Left ventricle myocardium superior (tissue), 1 donor: ENCODE data around the gene SPHK2. TPM values are rescaled to one million over a fixed set of nuclear protein-coding genes. Genes with fewer than 3 reads are reported as not detected.
"Not testable (repeated sequence)": the region's sequence is repeated elsewhere in the genome, so short reads cannot be mapped to it uniquely, and the experiment has no call there.

ENCODE experiments used
- ATAC-seq: fragments of 200-7000 bp; cut with Tn5 transposase; one replicate; pipeline ENCODE4 v1.9.1; 2020; ENCODE audit warnings: mild to moderate bottlenecking, moderate library complexity
- DNase-seq: peaks from one replicate; pipeline ENCODE4 v3.0.0-alpha.2; 2020
- intact Hi-C: fragments of 100-400 bp; cut with micrococcal nuclease; formaldehyde crosslinking; loops from one replicate; pipeline ENCODE4 v1.11.0; 2022
- long read RNA-seq: library from polyadenylated mRNA; unstranded; transcript quantifications from one replicate; pipeline ENCODE4 v2.0.0, GENCODE V29; 2021
- total RNA-seq: library from RNA; stranded (reverse); fragmentation: NEBNext Ultra II Directional; extraction: Animal tissue kit (Norgen Biotek cat#: 25700); gene quantifications from one replicate; pipeline ENCODE4 v1.2.1, GENCODE V29; 2021
- donor health status: DM: no; HTN: yes; CAD: no; lungs with severe emphysema.

SPHK2 gene, protein sequence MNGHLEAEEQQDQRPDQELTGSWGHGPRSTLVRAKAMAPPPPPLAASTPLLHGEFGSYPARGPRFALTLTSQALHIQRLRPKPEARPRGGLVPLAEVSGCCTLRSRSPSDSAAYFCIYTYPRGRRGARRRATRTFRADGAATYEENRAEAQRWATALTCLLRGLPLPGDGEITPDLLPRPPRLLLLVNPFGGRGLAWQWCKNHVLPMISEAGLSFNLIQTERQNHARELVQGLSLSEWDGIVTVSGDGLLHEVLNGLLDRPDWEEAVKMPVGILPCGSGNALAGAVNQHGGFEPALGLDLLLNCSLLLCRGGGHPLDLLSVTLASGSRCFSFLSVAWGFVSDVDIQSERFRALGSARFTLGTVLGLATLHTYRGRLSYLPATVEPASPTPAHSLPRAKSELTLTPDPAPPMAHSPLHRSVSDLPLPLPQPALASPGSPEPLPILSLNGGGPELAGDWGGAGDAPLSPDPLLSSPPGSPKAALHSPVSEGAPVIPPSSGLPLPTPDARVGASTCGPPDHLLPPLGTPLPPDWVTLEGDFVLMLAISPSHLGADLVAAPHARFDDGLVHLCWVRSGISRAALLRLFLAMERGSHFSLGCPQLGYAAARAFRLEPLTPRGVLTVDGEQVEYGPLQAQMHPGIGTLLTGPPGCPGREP
- total RNA-seq = 7.2 TPM
- long read RNA-seq, partial matches to known transcripts = 5 of 7 reads
- long read RNA-seq, other reads (novel, unspliced or antisense) = 0 of 7 reads

DNA sequence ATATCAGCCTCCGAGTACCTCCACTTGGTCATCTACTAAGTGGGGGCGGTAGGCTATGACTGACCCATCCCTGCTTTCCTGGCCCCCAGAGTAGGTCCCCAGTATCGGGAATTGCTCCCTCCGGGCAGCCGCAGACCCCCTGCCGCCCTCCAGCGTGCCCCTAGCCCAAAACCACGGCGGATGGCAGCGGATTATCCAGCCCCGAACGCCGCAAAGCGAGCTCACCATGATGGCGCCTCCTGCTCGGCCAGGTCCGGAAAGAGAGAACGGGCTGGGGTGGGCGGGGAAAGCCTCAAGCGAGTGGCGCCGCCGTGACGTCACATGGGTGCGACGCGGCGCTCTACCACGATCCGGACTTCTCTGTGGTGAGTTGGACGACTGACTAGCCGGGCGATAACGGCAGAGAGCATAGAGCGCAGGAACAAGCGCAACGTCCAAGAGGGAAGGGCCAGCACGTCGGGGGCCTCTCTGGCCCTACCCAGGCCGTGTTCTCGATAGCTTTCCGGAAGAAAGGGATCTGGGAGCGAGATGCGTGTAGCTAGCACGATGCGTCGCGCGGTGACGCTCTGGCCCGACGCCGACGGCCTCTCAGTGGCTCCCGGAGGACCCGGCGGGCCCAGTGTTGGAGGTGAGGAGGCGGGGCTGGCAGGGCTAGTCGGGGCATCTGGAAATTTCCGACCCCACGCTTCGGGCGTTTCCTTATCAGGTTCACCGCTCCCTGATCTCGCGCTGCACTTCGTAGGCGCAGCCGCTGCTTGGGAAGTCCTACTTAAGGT is at the start of gene SPHK2, which contains the start of gene RPL18:
Gene SPHK2 (plus strand): TSS at position 591 of the 776 bp plus-strand sequence. CDS start 1,009 bp downstream, outside the sequence.
Gene RPL18 (minus strand): TSS at position 263 of the 776 bp plus-strand sequence. CDS start 35 bp downstream, at position 228.
- DNase-seq (peak; percentile 99), ATAC-seq (peak; percentile 90)
- intact Hi-C loops = no loop called here

DNA sequence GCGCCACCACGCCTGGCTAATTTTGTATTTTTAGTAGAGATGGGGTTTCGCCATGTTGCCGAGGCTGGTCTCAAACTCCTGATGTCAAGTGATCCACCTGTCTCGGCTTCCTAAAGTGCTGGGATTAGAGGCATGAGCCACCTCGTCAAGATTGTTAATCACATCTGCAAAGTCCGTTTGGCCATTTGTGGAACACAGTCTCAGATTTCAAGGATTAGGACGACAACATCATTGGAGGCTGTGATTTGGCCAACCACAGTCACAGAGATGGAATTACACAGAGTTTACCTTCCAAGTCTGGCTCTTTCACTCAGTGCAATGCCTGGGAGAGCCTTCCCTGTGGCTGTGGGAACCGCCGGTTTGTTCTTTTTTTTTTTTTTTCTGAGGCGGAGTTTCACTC is 49.5 kb upstream of the SPHK2 start:
- DNase-seq (no peak), ATAC-seq (no peak)
- intact Hi-C loops = no loop called here

DNA sequence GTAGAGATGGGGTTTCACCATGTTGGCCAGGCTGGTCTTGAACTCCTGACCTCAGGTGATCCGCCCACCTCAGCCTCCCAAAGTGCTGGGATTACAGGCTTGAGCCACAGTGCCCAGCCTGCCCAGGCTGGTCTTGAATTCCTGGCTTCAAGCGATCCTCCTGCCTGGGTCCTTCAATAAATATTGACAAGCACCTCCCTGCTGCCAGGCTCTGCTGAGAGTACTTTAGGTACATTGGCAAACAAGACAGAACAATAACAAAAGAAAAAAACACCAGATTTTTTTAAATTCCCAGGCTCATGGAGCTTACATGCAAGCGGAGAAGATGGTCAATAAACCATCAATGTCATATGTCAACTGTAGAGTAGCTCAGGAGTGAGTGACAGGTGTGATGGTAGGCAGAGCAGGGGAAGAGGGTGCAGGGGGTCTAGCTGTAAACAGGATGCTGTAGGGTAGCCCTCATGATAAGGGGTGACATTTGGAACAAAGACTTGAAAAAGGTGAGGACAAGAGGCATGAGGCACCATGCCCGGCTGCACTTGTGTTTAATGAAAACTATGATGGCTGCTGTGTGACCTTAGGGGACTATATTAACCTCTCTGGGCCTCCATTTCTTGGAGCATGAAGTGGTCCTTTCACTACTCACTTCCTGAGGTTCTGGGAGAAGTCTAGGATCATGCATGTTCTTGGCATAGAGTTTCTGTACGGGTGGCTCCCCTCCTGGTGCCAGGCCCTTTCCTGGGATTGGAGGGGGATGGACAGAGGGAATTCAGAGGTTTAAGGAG is 47.7 kb upstream of the SPHK2 start:
- ATAC-seq (no peak), DNase-seq (no peak)
- intact Hi-C loops = no loop called here

DNA sequence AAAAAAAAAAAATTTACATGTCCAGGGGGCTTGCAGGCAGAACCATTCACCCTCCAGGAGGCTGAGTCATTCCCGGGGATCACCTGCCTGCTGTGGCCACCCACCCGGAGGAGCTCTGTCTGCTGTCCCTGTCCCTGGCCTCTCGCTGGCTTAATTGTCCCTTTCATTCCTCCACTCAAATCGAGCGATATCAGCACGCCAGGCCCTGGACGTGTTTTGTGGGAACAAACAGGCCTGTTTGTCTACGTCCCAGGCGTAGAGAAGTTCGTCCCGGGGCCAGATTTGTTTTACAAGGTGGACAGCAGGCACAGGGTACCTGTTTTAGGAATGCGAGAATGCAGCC is 46.2 kb upstream of the SPHK2 start:
- DNase-seq (peak; percentile 51), ATAC-seq (peak; percentile 44)
- intact Hi-C loops = no loop called here

DNA sequence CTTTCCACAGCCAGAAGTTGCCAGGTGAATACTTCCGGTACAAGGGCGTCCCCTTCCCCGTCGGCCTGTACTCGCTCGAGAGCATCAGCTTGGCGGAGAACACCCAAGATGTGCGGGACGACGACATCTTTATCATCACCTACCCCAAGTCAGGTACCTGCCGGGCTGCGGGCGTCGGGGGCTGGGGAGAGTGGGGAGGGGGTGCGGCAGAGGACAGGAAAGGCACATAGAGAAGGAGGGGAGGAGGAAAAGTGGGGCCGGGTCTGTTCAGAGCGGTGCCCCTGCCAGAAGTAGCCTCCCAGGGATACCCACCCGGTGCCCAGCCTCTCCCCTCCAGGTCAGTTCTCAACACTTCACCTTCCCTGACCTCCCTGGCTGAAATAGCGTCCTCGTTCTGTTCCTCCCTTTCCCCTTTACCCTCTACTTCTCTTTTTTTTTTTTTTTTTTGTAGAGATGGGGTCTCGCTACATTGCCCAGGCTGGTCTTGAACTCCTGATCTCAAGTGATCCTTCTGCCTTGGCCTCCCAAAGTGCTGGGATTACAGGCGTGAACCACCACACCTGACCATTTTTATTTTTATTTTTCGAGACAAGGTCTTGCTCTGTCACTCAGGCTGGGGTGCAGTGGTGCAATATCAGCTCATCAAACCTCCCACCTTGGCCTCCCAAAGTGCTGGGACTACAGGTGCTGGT is 43.2 kb upstream of the SPHK2 start:
- intact Hi-C loops = no loop called here
- ATAC-seq = no peak
- DNase-seq = no peak

DNA sequence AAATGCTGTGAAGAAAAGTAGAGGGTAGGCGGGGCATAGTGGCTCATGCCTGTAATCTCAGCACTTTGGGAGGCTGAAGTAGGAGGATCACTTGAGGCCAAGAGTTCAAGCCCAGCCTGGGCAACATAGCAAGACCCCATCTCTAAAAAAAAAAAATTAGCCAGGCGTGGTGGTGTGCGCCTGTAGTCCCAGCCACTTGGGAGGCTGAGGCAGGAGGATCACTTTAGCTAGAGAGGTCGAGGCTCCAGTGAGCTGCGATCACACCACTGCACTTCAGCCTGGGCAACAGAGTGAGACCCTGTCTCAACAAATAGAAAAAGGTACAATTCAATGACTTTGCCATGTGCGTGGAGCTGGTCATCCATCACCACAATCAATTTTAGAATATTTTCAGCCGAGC is 41.4 kb upstream of the SPHK2 start:
- intact Hi-C loops, DNase-seq, ATAC-seq: not testable (repeated sequence)

DNA sequence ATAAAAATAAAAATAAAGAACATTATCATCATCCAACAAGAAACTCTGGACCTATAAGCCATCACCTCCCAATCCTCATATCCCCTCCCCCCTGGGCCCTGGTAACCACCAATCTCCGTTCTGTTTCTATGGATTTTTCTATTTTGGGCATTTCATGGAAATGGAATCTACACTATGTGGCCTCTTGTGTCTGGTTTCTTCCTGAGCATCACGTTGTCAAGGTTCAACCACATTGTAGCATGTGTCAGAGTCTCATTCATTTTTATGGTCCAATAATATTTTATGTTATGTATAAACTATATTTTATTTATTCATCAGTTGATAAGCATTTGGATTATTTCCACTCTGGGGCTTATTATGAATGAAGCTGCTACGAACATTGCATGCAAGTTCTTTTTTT is 40.4 kb upstream of the SPHK2 start:
- ATAC-seq (no peak), DNase-seq (no peak)
- intact Hi-C loops = no loop called here

DNA sequence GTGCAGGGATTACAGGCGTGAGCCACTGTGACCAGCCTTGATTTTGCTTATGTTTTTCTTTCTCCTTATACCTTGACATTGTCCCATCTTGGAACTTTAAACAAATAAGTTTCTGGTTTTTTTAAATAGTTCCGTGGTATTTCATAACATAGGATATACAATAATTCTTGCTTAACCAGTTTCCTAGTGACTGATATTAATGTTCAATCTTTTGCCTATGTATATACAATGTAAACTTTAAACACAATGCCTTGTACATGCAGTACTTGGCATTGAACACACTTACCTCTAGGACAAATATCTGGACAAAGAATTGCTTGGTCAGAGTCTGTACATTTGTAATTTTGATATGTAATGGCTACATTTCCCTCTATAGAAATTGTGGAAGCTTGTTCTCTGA is 37.1 kb upstream of the SPHK2 start:
- DNase-seq (no peak), ATAC-seq (no peak)
- intact Hi-C loops = loop anchor here (10.0 kb wide), 1 partner anchor 77 kb away; no protein-coding TSS in a partner anchor

DNA sequence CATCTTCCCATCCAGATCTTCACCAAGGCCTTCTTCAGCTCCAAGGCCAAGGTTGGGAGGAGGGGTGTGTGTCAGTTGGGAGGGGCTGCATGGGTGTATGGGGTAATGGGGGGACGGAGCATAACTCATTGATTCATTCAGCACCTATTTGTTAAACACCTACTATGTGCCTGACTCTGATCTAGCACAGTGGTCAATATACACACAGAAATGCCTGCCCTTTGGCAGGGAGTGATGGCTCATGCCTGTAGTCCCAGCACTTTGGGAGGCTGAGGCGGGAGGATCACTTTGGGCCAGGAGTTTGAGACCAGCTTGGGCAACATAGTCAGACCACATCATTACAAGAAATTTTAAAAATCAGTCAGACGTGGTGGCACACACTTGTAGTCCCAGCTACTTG is 31.9 kb upstream of the SPHK2 start:
- ATAC-seq (no peak), DNase-seq (no peak)
- intact Hi-C loops = loop anchor here (10.0 kb wide), 1 partner anchor 83 kb away; no protein-coding TSS in a partner anchor

DNA sequence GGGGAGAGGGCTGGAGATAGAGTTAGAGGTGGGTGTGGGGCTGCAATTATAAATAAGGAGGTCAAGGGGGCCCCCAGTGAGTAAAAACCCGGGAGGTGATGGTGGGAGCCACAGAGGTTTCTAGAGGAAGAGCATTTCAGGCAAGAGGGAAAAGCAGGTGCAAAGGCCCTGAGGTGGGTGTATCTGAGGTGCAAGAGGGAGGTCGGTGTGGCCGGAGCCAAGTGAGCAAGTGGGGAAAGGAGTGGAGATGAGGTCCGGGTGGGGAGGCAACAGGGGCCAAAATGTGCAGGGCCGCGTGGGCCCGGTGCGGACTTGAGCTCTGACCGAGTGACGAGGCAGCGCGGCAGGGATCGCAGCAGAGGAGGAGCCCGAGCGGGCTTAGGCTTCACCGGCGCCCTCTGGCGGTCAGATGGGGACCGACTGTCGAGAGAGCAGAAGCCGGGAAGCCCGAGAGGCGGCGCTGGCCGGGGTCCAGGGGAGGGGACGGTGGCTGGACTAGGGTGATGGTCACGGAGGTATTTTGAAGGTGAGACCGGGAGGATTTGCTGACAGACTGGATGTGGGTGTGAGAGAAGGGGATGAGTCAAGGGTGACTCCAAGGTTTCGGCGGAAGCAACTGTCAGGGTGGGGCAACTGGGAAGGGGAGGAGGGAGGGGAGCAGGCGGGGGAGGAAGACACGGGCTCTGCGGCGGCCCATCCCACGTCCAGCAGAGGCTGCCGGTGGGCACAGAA is 30.5 kb upstream of the SPHK2 start:
- intact Hi-C loops = loop anchor here (10.0 kb wide), 1 partner anchor 84 kb away; no protein-coding TSS in a partner anchor
- peak; percentile 97 for DNase-seq
- peak; percentile 88 for ATAC-seq

DNA sequence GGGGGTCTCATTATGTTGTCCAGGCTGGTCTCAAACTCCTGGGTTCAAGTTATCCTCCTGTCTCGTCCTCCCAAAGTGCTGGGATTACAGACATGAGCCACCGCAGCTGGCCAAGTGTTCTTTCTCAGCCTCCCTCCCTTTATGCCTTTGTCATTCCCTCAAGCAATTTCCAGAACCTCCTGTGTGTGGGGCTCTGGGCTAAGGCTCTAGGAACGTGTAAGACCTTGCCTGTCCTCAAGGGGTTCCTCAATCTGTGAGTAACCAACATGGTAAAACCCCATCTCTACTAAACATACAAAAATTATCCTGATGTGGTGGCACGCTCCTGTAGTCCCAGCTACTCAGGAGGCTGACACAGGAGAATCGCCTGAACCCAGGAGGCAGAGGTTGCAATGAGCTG is 28.3 kb upstream of the SPHK2 start:
- intact Hi-C loops = no loop called here
- DNase-seq = no peak
- ATAC-seq = no peak

DNA sequence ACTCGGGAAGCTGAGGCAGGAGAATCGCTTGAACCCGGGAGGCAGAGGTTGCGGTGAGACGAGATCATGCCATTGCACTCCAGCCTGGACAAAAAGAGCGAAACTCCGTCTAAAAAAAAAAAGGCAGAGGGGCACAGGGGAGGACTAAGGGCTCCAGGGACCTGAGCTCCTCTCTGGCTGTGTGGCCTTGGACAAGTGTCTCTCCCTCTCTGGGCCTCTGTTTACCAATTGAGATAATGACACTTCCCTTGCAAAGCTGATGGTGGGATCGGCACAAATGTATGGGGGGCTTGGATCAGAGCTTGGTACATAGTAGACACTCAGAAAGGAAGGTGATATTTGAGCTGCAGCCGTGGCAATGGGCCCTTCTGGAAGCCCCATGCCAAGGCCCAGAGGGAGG is 24.1 kb upstream of the SPHK2 start:
- no peak for DNase-seq
- no peak for ATAC-seq
- intact Hi-C loops = no loop called here

DNA sequence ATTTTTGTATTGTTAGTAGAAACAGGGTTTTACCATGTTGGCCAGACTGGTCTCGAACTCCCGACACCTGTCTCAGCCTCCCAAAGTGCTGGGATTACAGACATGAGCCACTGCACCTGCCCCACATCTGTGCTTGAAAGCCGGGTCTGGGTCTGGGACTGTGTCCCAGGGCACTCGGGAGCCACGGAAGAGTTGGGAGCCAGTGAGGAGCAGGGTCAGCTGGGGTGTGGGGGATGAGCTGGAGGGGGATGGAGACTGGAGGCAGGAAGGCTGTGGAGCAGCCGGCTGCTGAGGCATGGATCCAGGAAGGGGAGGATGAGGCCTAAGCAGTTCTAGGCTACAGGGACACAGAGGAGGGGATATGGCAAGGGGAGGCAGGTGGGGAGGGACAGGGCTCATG is 23.5 kb upstream of the SPHK2 start:
- no peak for DNase-seq
- ATAC-seq = no peak
- intact Hi-C loops = no loop called here

DNA sequence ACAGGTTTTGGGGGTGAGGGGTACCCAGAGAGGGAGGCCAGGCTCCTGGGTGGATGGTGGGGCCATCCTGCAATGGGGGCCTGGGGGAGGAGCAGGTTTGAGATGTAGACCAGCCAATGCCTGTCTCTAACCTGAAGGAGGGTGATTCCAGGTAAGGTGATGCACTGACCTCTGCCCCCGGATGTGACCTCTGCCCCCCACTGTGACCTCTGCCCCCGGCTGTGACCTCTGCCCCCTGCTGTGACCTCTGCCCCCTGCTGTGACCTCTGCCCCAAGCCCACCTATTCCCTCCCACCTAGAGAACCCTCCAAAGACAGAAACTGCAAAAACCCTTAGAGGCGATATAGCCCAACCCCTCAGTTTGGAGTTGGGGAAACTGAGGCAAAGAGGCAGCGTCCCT is 23.1 kb upstream of the SPHK2 start:
- ATAC-seq = no peak
- intact Hi-C loops = no loop called here
- DNase-seq = no peak

DNA sequence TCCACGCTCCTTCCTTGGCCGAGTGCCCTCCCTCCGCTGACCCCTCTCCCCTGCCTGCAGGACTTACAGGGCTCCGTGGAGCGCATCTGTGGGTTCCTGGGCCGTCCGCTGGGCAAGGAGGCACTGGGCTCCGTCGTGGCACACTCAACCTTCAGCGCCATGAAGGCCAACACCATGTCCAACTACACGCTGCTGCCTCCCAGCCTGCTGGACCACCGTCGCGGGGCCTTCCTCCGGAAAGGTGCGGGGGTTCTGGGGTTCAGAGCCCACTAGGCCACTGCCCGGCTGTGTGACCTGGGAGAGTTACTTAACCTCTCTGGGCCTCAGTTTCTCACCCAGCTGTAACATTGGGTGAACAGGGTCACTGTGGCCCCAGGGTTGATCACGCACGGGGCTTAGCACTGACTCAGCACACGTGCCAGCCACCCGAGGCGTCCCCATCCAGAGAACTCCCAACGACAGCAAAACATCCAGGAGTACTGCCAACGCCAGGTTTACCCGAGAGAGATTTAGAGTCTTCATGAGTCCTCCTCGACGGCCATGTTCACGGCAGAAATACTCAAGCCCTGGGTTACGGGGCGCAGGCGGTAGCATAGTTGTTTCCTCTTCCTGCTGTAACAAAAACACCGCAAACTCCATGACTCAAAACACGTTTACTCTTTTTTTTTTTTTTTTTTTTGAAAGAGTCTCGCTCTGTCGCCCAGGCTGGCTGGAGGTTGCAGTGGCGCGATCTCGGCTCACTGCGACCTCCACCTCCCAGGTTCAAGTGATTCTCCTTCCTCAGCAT is 22.4 kb upstream of the SPHK2 start:
- ATAC-seq (no peak), DNase-seq (no peak)
- intact Hi-C loops = no loop called here

DNA sequence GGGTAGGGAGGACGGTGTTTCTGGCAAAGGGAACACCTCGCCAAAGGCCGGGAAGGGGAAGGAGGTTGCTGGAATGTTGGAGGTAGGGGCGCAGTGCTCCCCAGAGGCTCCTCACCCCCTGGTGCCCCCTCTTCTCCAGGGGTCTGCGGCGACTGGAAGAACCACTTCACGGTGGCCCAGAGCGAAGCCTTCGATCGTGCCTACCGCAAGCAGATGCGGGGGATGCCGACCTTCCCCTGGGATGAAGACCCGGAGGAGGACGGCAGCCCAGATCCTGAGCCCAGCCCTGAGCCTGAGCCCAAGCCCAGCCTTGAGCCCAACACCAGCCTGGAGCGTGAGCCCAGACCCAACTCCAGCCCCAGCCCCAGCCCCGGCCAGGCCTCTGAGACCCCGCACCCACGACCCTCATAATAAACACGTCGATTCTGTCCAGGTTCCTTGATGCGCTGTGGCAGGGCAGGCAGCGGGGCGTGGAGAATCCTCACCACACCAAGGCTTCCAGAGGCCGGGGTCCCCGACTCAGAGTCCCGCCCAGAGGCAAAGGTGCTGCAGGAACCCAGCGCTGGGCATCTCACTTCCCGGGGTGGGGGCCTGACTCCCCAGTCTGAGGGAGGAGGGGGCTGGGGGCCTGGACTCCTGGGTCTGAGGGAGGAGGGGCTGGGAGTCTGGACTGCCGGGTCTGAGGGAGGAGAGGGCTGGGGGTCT is 20.2 kb upstream of the SPHK2 start:
- intact Hi-C loops = no loop called here
- no peak for DNase-seq
- no peak for ATAC-seq
